Suprapubic skin (tissue), 4 donors: ENCODE measurements around the gene ERVV-1. TPM values are rescaled to one million over a fixed set of nuclear protein-coding genes. Genes with fewer than 3 reads are reported as not detected.
"Not testable (repeated sequence)": the region's sequence is repeated elsewhere in the genome, so short reads cannot be mapped to it uniquely, and the experiment has no call there.

ENCODE experiments used
- DNase-seq, 2 donors: peaks; one replicate each; pipeline ENCODE4 v3.0.0-alpha.2; 2019; ENCODE audit warnings: low spot score in 2 of 2
- H3K27ac ChIP-seq: fragments of 200-600 bp; sonication (generic); one replicate; pipeline ENCODE4 v1.5.1; 2019
- H3K27me3 ChIP-seq: fragments of 200-600 bp; sonication (generic); one replicate; pipeline ENCODE4 v1.5.1; 2019
- H3K36me3 ChIP-seq: fragments of 200-600 bp; sonication (generic); one replicate; pipeline ENCODE4 v1.5.1; 2019
- H3K4me1 ChIP-seq: fragments of 200-600 bp; sonication (generic); one replicate; pipeline ENCODE4 v1.5.1; 2019
- H3K4me3 ChIP-seq: fragments of 200-600 bp; sonication (generic); one replicate; pipeline ENCODE4 v1.5.1; 2019; ENCODE audit warnings: mild to moderate bottlenecking
- H3K9me3 ChIP-seq: fragments of 200-600 bp; sonication (generic); one replicate; pipeline ENCODE4 v1.5.1; 2019
- EP300 ChIP-seq: sonication (generic); formaldehyde crosslinking; IDR thresholded peaks from one replicate; pipeline ENCODE4 v1.6.1; 2017; ENCODE audit warnings: antibody characterized with exemption
- POLR2A ChIP-seq, 2 donors: fragments of 450-650 bp; IDR thresholded peaks; one replicate each; pipeline ENCODE4 v1.6.1; 2017; ENCODE audit warnings: antibody characterized with exemption in 2 of 2, mild to moderate bottlenecking in 2 of 2, moderate library complexity in 2 of 2
- POLR2AphosphoS5 ChIP-seq, 3 donors: sonication (generic); formaldehyde crosslinking; IDR thresholded peaks; one replicate each; pipeline ENCODE4 v1.6.1; 2017; ENCODE audit warnings: antibody characterized with exemption in 3 of 3
- WGBS: methylation state at CpG from one replicate; pipeline ENCODE4 v1.1.5; 2018; 5-methylcytosine and 5-hydroxymethylcytosine counted together
- total RNA-seq, 4 donors: library from RNA; depleted of rRNA; stranded (reverse); fragments of >200 nt; gene quantifications; one replicate each; pipeline ENCODE4 v1.1.0, GENCODE V29; 2016
- TF ChIP-seq, protein P1 (sequence below), 2 donors: fragments of 200-600 bp in 1 of 2; fragments of 450-650 bp in 1 of 2; sonication (generic) in 1 of 2; IDR thresholded peaks; one replicate each; pipeline ENCODE4 v1.5.1; 2016 to 2019; ENCODE audit warnings: antibody characterized with exemption in 2 of 2, mild to moderate bottlenecking in 1 of 2, moderate library complexity in 1 of 2

Gene ERVV-1
- total RNA-seq, 4 donors from 2014 or later: not detected

DNA sequence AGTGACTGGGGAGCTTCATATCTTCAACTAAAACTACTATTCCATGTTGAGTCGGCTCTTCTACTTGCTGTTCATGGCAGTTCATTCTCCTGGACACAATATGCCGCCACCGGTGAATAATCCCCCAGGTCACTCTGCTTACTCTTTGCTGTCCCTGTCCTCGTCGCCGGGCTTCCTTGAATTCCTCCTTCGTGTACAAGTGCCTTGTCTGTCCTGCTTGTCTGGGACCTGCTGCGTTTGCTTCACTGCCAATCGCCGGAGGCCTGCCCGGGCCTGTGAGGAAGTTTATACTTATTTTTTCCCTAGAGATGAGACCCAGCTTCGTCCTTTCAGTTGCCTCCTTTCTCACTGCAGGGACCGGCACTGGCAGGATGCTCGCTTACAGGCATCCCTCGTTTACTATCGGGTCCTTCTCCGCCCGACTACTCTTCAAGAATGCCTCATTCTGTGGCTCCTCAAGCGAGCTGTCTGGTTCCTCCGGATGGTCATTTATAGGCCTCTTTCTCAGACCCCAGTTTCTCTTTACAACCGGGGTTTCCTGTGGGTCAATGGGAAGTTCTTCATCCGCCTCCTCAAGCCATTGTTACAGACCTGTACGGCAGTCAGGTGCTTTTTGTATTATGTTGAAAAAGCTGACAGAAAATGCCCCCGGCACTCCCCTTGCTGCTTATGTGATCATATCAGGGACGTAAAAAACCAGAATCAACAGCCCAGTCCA lies 5.5 kb upstream of the ERVV-1 start:
- TF ChIP-seq EP300 (no peak), POLR2A (IDR thresholded peaks at IDR 0.05) (no peak)
- H3K4me1 ChIP-seq: no peaks in the 10 kb centered on the region
- H3K27me3 ChIP-seq: peaks cover 4% of the 10 kb centered on the region
- no peak overlapping the region for H3K27ac ChIP-seq
- no peak overlapping the region for H3K4me3 ChIP-seq
- H3K36me3 ChIP-seq: no peaks in the 10 kb centered on the region
- no peaks in the 10 kb centered on the region for H3K9me3 ChIP-seq
- no peak for DNase-seq
- WGBS: 67% methylated on average over 25 of the region's 25 CpGs

DNA sequence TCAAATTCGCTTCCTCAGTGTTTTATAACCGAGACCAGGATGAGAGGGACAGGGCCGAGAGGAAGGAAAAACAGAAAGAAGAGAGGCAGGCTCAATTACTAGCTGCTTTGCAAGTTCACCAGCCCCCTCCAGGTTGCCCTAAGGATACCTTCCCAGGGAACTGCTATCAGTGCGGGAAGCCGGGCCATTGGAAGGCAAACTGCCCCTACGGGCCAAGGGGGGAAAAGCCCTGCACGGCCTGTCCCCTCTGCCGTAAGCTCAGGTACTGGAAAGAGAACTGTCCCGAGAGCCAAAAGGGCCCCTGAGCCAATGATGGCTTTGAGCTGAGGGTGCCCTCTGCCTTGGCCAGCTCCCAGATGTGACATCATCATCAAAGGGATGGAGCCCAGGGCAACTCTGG lies 3.2 kb upstream of the ERVV-1 start:
- Histone ChIP-seq H3K36me3 (no peaks in the 10 kb centered on the region), H3K27ac (no peak overlapping the region), H3K9me3 (peaks cover under 1% of the 10 kb centered on the region), H3K27me3 (peaks cover 4% of the 10 kb centered on the region), H3K4me1 (no peaks in the 10 kb centered on the region), H3K4me3 (no peak overlapping the region)
- TF ChIP-seq, protein P1, sequence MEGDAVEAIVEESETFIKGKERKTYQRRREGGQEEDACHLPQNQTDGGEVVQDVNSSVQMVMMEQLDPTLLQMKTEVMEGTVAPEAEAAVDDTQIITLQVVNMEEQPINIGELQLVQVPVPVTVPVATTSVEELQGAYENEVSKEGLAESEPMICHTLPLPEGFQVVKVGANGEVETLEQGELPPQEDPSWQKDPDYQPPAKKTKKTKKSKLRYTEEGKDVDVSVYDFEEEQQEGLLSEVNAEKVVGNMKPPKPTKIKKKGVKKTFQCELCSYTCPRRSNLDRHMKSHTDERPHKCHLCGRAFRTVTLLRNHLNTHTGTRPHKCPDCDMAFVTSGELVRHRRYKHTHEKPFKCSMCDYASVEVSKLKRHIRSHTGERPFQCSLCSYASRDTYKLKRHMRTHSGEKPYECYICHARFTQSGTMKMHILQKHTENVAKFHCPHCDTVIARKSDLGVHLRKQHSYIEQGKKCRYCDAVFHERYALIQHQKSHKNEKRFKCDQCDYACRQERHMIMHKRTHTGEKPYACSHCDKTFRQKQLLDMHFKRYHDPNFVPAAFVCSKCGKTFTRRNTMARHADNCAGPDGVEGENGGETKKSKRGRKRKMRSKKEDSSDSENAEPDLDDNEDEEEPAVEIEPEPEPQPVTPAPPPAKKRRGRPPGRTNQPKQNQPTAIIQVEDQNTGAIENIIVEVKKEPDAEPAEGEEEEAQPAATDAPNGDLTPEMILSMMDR (IDR thresholded peaks at IDR 0.05): no peak
- TF ChIP-seq POLR2A (IDR thresholded peaks at IDR 0.05): no peak
- TF ChIP-seq EP300: no peak
- TF ChIP-seq POLR2AphosphoS5 (IDR thresholded peaks at IDR 0.05): no peak
- 55% methylated on average over 9 of the region's 9 CpGs for WGBS
- DNase-seq: no peak

DNA sequence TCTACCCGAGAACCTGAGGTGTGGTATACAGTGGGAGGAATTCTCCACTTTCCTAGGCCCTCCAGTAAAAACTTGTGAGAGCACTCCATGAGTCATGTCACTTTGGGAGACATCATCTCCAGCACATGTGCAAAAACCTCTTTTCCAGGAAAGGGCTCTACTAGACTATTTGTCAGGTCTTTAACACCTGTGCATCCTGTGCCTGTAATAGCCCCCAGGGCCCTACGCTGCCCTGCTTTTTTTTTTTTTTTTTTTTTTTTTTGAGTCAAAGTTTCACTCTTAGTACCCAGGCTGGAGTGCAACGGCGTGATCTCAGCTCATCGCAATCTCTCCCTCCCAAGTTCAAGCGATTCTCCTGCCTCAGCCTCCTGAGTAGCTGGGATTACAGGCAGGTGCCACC lies 1.7 kb upstream of the ERVV-1 start:
- WGBS: 92% methylated on average over 6 of the region's 6 CpGs
- no peak for DNase-seq
- Histone ChIP-seq H3K27me3 (peaks cover 4% of the 10 kb centered on the region), H3K9me3 (peaks cover 5% of the 10 kb centered on the region), H3K27ac (no peak overlapping the region), H3K4me3 (no peak overlapping the region), H3K36me3 (no peaks in the 10 kb centered on the region), H3K4me1 (no peaks in the 10 kb centered on the region)
- TF ChIP-seq, protein P1 (IDR thresholded peaks at IDR 0.05): no peak
- no peak for TF ChIP-seq EP300
- no peak for TF ChIP-seq POLR2A (IDR thresholded peaks at IDR 0.05)
- no peak for TF ChIP-seq POLR2AphosphoS5 (IDR thresholded peaks at IDR 0.05)

DNA sequence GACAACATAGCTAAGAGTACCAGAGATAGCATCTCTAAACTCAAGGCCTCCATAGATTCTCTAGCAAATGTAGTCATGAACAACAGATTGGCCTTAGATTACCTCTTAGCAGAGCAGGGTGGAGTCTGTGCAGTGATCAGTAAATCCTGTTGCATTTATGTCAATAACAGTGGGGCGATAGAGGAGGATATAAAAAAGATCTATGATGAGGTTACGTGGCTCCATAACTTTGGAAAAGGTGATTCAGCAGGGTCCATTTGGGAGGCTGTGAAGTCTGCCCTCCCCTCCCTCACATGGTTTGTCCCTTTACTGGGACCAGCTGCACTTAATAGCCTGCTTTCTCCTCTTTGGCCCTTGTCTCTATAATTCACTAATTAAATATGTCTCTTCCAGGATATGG lies 1.4 kb downstream of the ERVV-1 start:
- Histone ChIP-seq H3K4me3 (no peak overlapping the region), H3K27me3 (peaks cover 4% of the 10 kb centered on the region), H3K36me3 (no peaks in the 10 kb centered on the region), H3K9me3 (peaks cover 17% of the 10 kb centered on the region), H3K27ac (no peak overlapping the region), H3K4me1 (no peaks in the 10 kb centered on the region)
- WGBS: 100% methylated on average over 2 of the region's 2 CpGs
- DNase-seq: no peak
- TF ChIP-seq, protein P1 (IDR thresholded peaks at IDR 0.05): no peak
- TF ChIP-seq POLR2AphosphoS5 (IDR thresholded peaks at IDR 0.05) (no peak), POLR2A (IDR thresholded peaks at IDR 0.05) (no peak), EP300 (no peak)

DNA sequence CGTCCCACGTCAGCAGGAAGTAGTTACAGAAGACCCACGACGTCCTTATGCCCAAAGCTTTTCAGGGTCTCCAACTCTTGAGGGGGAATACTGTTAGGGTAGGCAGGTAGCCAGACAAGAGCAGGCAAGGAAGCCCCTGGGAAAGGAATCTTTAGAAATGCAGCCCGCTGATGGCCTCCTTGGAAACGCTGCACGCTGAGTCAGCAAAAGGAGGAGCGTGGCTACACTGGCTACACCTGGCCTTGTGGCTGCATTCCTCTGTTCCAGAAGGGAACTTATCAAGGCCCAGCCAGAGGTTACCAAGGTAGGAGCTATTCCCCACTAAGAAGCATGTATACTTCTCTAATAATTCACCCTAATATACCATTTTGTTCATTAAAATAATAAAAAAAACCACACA lies 2.0 kb downstream of the ERVV-1 start:
- Histone ChIP-seq H3K4me1 (no peaks in the 10 kb centered on the region), H3K4me3 (no peak overlapping the region), H3K36me3 (no peaks in the 10 kb centered on the region), H3K27me3 (peaks cover under 1% of the 10 kb centered on the region), H3K27ac (no peak overlapping the region), H3K9me3 (peaks cover 23% of the 10 kb centered on the region)
- WGBS: 80% methylated on average over 8 of the region's 8 CpGs
- DNase-seq: peak in 1 of 2 donors; percentile 44
- TF ChIP-seq, protein P1 (IDR thresholded peaks at IDR 0.05): no peak
- TF ChIP-seq POLR2AphosphoS5 (IDR thresholded peaks at IDR 0.05): no peak
- no peak for TF ChIP-seq EP300
- TF ChIP-seq POLR2A (IDR thresholded peaks at IDR 0.05): no peak

DNA sequence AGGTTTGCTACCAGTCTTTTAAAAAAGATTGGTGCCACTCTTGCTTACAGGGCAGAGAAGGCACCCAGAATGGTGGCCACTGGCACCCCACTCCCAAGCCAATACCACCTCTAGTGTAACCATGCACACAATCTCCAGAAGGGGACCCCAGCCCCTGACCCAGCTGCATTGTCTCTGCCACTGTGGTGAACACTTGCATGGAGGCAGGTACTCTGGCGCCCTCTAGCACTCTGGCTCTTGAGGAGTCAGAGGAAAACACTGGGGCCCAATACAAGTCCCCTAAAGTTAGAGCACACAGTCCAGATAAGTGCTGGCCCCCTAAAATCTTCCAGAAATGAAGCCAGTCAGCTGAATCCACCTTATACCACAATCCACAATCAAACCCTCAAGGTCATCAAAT lies 6.0 kb downstream of the ERVV-1 start:
- DNase-seq: peak in 1 of 2 donors; percentile 38
- H3K4me1 ChIP-seq: no peaks in the 10 kb centered on the region
- H3K4me3 ChIP-seq: no peak overlapping the region
- H3K9me3 ChIP-seq: peaks cover 29% of the 10 kb centered on the region
- H3K36me3 ChIP-seq: no peaks in the 10 kb centered on the region
- H3K27me3 ChIP-seq: no peaks in the 10 kb centered on the region
- 13% methylated on average over 1 of the region's 1 CpG for WGBS
- H3K27ac ChIP-seq: no peak overlapping the region
- TF ChIP-seq, protein P1 (IDR thresholded peaks at IDR 0.05): no peak
- TF ChIP-seq EP300 (no peak), POLR2A (IDR thresholded peaks at IDR 0.05) (no peak), POLR2AphosphoS5 (IDR thresholded peaks at IDR 0.05) (no peak)

DNA sequence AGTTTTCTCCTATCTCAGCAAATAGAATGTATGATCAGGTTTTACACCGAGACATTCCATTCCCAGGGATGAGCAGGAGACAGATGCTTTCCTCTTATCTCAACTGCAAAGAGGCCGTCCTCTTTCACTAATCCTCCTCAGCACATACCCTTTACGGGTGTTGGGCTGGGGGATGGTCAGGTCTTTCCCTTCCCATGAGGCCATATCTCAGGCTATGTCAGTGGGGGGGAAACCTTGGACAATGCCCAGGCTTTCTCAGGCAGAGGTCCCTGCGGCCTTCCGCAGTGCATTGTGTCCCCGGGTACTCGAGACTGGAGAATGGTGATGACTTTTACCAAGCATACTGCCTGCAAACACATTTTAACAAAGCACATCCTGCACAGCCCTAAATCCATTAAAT lies 14.6 kb downstream of the ERVV-1 start:
- not testable (repeated sequence) for H3K4me1 ChIP-seq, H3K36me3 ChIP-seq, H3K27me3 ChIP-seq, H3K27ac ChIP-seq, DNase-seq, H3K4me3 ChIP-seq
- WGBS: 48% methylated on average over 7 of the region's 7 CpGs
- H3K9me3 ChIP-seq: peaks cover 12% of the 10 kb centered on the region
